GM21528 (cell line): ENCODE measurements around the gene FAM76B.

Experiments used
- ATAC-seq: cut with Tn5 transposase; IDR thresholded peaks from one replicate; pipeline ENCODE4 v1.9.1; 2021; ENCODE audit warnings: mild to moderate bottlenecking, moderate library complexity; ENCODE audit not compliant: unreplicated experiment, low FRiP score

FAM76B gene

GRCh38 chr11:95792700-95793099 lies 3.1 kb upstream of the FAM76B start:
- ATAC-seq, result no peak

GRCh38 chr11:95792200-95792599 lies 2.6 kb upstream of the FAM76B start:
- no peak for ATAC-seq

GRCh38 chr11:95791709-95792033 lies 2.1 kb upstream of the FAM76B start:
- ATAC-seq, result no peak

- ATAC-seq, result peak; percentile 12
Observed at GRCh38 chr11:95790933-95791708, 1.5 kb upstream of the FAM76B start.

GRCh38 chr11:95790123-95790932 lies 746 bp upstream of the FAM76B start, which contains the start of gene CEP57:
CEP57 (plus strand) TSS chr11:95790498; CDS start chr11:95790699, 201 bp downstream.
- peak; percentile 80 for ATAC-seq

GRCh38 chr11:95788921-95789505 lies 569 bp downstream of the FAM76B start:
- ATAC-seq, result peak; percentile 4

GRCh38 chr11:95780544-95780943 lies 9.0 kb downstream of the FAM76B start:
- no peak for ATAC-seq

GRCh38 chr11:95778699-95779098 lies 10.9 kb downstream of the FAM76B start:
- peak; percentile 59 for ATAC-seq

- ATAC-seq, result no peak
Observed at GRCh38 chr11:95776859-95777258, 12.7 kb downstream of the FAM76B start.

GRCh38 chr11:95768521-95768920 lies 21.1 kb downstream of the FAM76B start:
- no peak for ATAC-seq

- no peak for ATAC-seq
Observed at GRCh38 chr11:95767498-95767897, 22.1 kb downstream of the FAM76B start.

- no peak for ATAC-seq
Observed at GRCh38 chr11:95766701-95767100, 22.9 kb downstream of the FAM76B start.

- ATAC-seq, result no peak
Observed at GRCh38 chr11:95764267-95764898, 25.2 kb downstream of the FAM76B start.

- ATAC-seq, result no peak
Observed at GRCh38 chr11:95762534-95762933, 27.0 kb downstream of the FAM76B start.

GRCh38 chr11:95760941-95761340 lies 28.6 kb downstream of the FAM76B start:
- ATAC-seq, result no peak

- no peak for ATAC-seq
Observed at GRCh38 chr11:95751515-95751914, 38.1 kb downstream of the FAM76B start.

- ATAC-seq, result no peak
Observed at GRCh38 chr11:95750101-95750500, 39.5 kb downstream of the FAM76B start.

- no peak for ATAC-seq
Observed at GRCh38 chr11:95739108-95739938, 50.3 kb downstream of the FAM76B start.

GRCh38 chr11:95736809-95737208 lies 52.8 kb downstream of the FAM76B start:
- no peak for ATAC-seq

GRCh38 chr11:95736355-95736754 lies 53.2 kb downstream of the FAM76B start:
- no peak for ATAC-seq
